Heart left ventricle (tissue), 13 donors: ENCODE results near the gene SDC4.

Source experiments
- CTCF ChIP-seq, 12 donors: fragments of 200-600 bp; sonication (generic) in 4 of 12; IDR thresholded peaks; one replicate each; pipeline versions ENCODE4 v1.5.0 to v1.8.0; 2018 to 2022; ENCODE audit warnings: antibody characterized with exemption in 12 of 12, mild to moderate bottlenecking in 5 of 12
- POLR2A ChIP-seq, 2 donors: fragments of 450-650 bp; IDR thresholded peaks; one replicate each; pipeline ENCODE4 v1.6.1; 2017; ENCODE audit warnings: antibody characterized with exemption in 2 of 2, mild to moderate bottlenecking in 2 of 2, moderate library complexity in 2 of 2
- donor health status: ischemic (EF 13 %, LVEDD 7.1; RV severe dilation, severe dysfunction).
- donor health status: DM: no; HTN: yes; CAD: no.
- donor health status: DM: no; HTN: no; CAD: no.
- donor health status: ischemic (EF 25% LVEDD 6.9; RV normal size, moderate dysfunction).
- donor health status: ischemic (EF 25% LVEDD 5.7; RV mildly dilated, moderate dysfunction).
- donor health status: ischemic (EF 35%, LVEDD 5.7; RV mildly dilated, moderate dysfunction).
- donor health status: nonischemic (EF 11% LVEDD 7.7; RV severe dilation, severe dysfunction).
- donor health status: DM: yes; HTN: yes; CAD: no.
- donor health status: PGD.
- donor health status: ischemic (EF 29% LVEDD 5.4; RV normal size, mild dysfunction).
- donor health status: nonischemic (EF 23%, LVEDD 6.1; RV moderate dilation, normal function).

GRCh38 chr20:45318948-45319347 lies 29.3 kb downstream of the SDC4 start:
- no peak for TF ChIP-seq CTCF (IDR thresholded peaks at IDR 0.05)
- TF ChIP-seq POLR2A (IDR thresholded peaks at IDR 0.05) = no peak
